Sigmoid colon (tissue), 7 donors: Measurements from ENCODE around the gene OTOA. TPM values are rescaled to one million over a fixed set of nuclear protein-coding genes. Genes with fewer than 3 reads are reported as not detected.
"Not testable (repeated sequence)": the region's sequence is repeated elsewhere in the genome, so short reads cannot be mapped to it uniquely, and the experiment has no call there.

Source experiments
- DNase-seq: peaks from one replicate; pipeline ENCODE4 v3.0.0-alpha.2; 2019
- H3K27ac ChIP-seq, 4 donors: fragments of 200-600 bp; sonication (generic); one replicate each; pipeline ENCODE4 v1.5.1; 2016 to 2019; ENCODE audit warnings: mild to moderate bottlenecking in 1 of 4
- H3K27me3 ChIP-seq, 3 donors: fragments of 200-600 bp; sonication (generic); one replicate each; pipeline ENCODE4 v1.5.1; 2019; ENCODE audit warnings: mild to moderate bottlenecking in 1 of 3
- H3K36me3 ChIP-seq, 4 donors: fragments of 200-600 bp; sonication (generic); one replicate each; pipeline ENCODE4 v1.5.1; 2016 to 2019
- H3K4me1 ChIP-seq, 4 donors: fragments of 200-600 bp; sonication (generic); one replicate each; pipeline ENCODE4 v1.5.1; 2017 to 2019
- H3K4me3 ChIP-seq, 4 donors: fragments of 200-600 bp; sonication (generic); one replicate each; pipeline ENCODE4 v1.5.1; 2017 to 2019; ENCODE audit warnings: mild to moderate bottlenecking in 2 of 4, moderate library complexity in 1 of 4
- H3K9me3 ChIP-seq, 4 donors: fragments of 200-600 bp in 3 of 4; sonication (generic) in 3 of 4; one replicate each; pipeline versions ENCODE4 v1.5.1 to v1.6.1; 2013 to 2019
- CTCF ChIP-seq, 4 experiments: fragments of 450-650 bp in 3 of 4; fragments of 200-600 bp in 1 of 4; IDR thresholded peaks; one replicate each; pipeline ENCODE4 v1.5.1; 2016 to 2019; ENCODE audit warnings: antibody characterized with exemption in 4 of 4, mild to moderate bottlenecking in 3 of 4, moderate library complexity in 2 of 4
- EP300 ChIP-seq, 4 donors: sonication (generic); formaldehyde crosslinking; IDR thresholded peaks; one replicate each; pipeline ENCODE4 v1.6.1; 2017; ENCODE audit warnings: antibody characterized with exemption in 4 of 4
- POLR2A ChIP-seq, 2 donors: fragments of 450-650 bp; IDR thresholded peaks; one replicate each; pipeline ENCODE4 v1.6.1; 2016; ENCODE audit warnings: antibody characterized with exemption in 2 of 2, mild to moderate bottlenecking in 2 of 2, moderate library complexity in 2 of 2
- POLR2AphosphoS5 ChIP-seq, 4 donors: sonication (generic); formaldehyde crosslinking; IDR thresholded peaks; one replicate each; pipeline ENCODE4 v1.6.1; 2017; ENCODE audit warnings: antibody characterized with exemption in 4 of 4
- WGBS, 2 donors: extraction: QIAGEN DNeasy Blood & Tissue Kit; methylation state at CpG; one replicate each; pipeline ENCODE4 v1.1.7; 2013; 5-methylcytosine and 5-hydroxymethylcytosine counted together
- intact Hi-C: fragments of 100-400 bp; cut with DNase I; formaldehyde crosslinking; loops from one replicate; pipeline ENCODE4 v1.15.1; 2023
- polyA plus RNA-seq, 3 donors: library from polyadenylated mRNA; stranded (reverse); fragments of 200-250 nt; gene quantifications; one replicate each; pipeline ENCODE4 v1.2.3, GENCODE V29; 2013
- total RNA-seq, 4 donors: library from RNA; depleted of rRNA; stranded (reverse); fragments of >200 nt; gene quantifications; one replicate each; pipeline ENCODE4 v1.1.0, GENCODE V29; 2016
- donor health status: healthy with polysubstance abuse.
- donor health status: Bipolar disorder and iron deficiency.
- donor health status: healthy.

The OTOA gene
- total and polyA plus RNA-seq, 7 donors, result 0.14 to 0.83 (median 0.46) TPM; not detected in 2

- no peak overlapping the region for H3K27ac ChIP-seq
- intact Hi-C loops, result no loop called here
- no peak overlapping the region for H3K4me3 ChIP-seq
- WGBS, 2 donors, result 19 to 31% methylated on average over 6 of the region's 6 CpGs
- no peaks in the 10 kb centered on the region for H3K36me3 ChIP-seq
- no peaks in the 10 kb centered on the region for H3K4me1 ChIP-seq
- H3K9me3 ChIP-seq, result no peaks in the 10 kb centered on the region
- no peak for TF ChIP-seq EP300 (IDR thresholded peaks at IDR 0.05)
- DNase-seq, result no peak
- H3K27me3 ChIP-seq, result peaks cover 0 to 5% (median 0%) of the 10 kb centered on the region in 3 donors
Observed at GRCh38 chr16:21684199-21684598, 20.4 kb downstream of the OTOA start.

DNA sequence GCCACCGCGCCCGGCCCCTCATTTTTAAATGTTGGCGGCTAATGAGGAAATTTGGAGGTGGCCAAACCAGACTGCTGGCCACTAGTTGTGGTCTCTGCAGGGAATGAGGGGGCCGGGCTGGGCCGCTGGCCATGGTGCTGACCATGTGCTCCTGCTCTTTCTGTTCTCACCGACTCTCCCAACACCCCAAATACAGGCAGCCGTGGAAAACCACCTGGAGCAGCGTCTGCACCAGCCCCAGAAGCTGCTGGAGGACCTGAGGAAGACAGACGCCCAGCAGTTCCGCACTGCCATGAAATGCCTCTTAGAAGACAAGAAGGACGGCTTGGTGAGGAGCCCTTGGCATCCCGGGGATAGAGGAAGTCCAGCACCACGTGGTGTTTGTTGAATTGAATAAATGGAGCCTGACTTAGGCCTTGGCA, 21.3 kb downstream of the OTOA start:
- intact Hi-C loops, result no loop called here

DNA sequence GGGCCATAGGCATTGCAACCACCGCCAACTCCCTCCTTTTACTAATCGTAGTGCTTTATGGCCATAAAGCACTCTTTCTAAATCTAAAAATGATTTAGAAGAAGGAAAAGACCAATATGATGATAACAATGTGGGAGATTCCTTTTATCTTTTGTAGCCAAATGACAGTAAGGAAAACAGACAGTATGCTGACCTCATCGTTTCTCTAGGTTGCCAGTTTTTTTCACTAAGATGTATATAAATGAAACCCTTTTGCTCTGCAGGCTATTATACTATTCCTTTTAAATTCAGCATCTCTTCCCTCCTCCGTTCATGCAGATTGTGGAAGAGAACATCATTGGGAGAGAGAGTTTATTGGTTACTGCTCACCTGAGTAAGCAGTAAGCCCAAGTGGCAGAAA, 25.3 kb downstream of the OTOA start:
- no peak for DNase-seq
- Histone ChIP-seq H3K4me1 (no peaks in the 10 kb centered on the region), H3K27me3 (no peaks in the 10 kb centered on the region), H3K9me3 (no peaks in the 10 kb centered on the region), H3K27ac (no peak overlapping the region), H3K4me3 (no peak overlapping the region), H3K36me3 (no peaks in the 10 kb centered on the region)
- no peak for TF ChIP-seq EP300 (IDR thresholded peaks at IDR 0.05)
- no peak for TF ChIP-seq CTCF (IDR thresholded peaks at IDR 0.05)
- no peak for TF ChIP-seq POLR2A (IDR thresholded peaks at IDR 0.05)
- TF ChIP-seq POLR2AphosphoS5 (IDR thresholded peaks at IDR 0.05), result no peak
- intact Hi-C loops, result no loop called here
- WGBS, 2 donors, result 75 to 83% methylated on average over 4 of the region's 4 CpGs

More for the DNA sequence above, 21.3 kb downstream of the OTOA start:
- 55 to 66% methylated on average over 14 of the region's 14 CpGs for WGBS, 2 donors
- H3K9me3 ChIP-seq, result no peaks in the 10 kb centered on the region
- no peak overlapping the region for H3K4me3 ChIP-seq
- no peak overlapping the region for H3K27ac ChIP-seq
- no peaks in the 10 kb centered on the region for H3K27me3 ChIP-seq
- DNase-seq, result no peak
- no peaks in the 10 kb centered on the region for H3K4me1 ChIP-seq
- H3K36me3 ChIP-seq, result no peaks in the 10 kb centered on the region
- TF ChIP-seq POLR2AphosphoS5 (IDR thresholded peaks at IDR 0.05), result no peak
- no peak for TF ChIP-seq EP300 (IDR thresholded peaks at IDR 0.05)
- TF ChIP-seq CTCF (IDR thresholded peaks at IDR 0.05), result no peak
- no peak for TF ChIP-seq POLR2A (IDR thresholded peaks at IDR 0.05)

- WGBS, 2 donors, result 72 to 90% methylated on average over 4 of the region's 4 CpGs
- H3K27ac ChIP-seq, result not testable (repeated sequence)
Observed at GRCh38 chr16:21690967-21691366, 27.2 kb downstream of the OTOA start.

DNA sequence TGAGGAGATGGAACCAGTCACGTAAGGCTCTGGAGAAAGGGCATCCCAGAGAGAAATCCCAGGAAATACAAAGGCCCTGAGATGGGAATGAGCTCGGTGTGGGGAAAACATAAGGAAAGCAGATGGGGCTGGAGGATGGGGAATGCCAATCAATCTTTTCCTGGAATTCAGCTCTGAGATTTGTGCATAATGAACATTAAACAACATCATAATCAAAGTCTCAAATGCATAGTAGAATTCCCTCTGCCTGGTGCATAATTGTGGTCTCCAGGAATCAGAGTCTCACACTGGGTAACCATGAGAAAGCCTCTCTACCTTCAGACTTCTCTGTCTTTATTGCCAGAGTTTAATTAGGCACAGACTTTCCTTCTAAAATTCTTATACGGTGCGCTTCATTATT, 30.8 kb downstream of the OTOA start:
- TF ChIP-seq POLR2A (IDR thresholded peaks at IDR 0.05), result no peak
- no peak for TF ChIP-seq CTCF (IDR thresholded peaks at IDR 0.05)
- no peak for TF ChIP-seq EP300 (IDR thresholded peaks at IDR 0.05)
- intact Hi-C loops, result no loop called here
- WGBS, 2 donors, result 92 to 94% methylated on average over 4 of the region's 4 CpGs

More at GRCh38 chr16:21690967-21691366, 27.2 kb downstream of the OTOA start:
- H3K36me3 ChIP-seq, H3K27me3 ChIP-seq, H3K9me3 ChIP-seq, DNase-seq, H3K4me3 ChIP-seq, intact Hi-C loops, H3K4me1 ChIP-seq: not testable (repeated sequence)

DNA sequence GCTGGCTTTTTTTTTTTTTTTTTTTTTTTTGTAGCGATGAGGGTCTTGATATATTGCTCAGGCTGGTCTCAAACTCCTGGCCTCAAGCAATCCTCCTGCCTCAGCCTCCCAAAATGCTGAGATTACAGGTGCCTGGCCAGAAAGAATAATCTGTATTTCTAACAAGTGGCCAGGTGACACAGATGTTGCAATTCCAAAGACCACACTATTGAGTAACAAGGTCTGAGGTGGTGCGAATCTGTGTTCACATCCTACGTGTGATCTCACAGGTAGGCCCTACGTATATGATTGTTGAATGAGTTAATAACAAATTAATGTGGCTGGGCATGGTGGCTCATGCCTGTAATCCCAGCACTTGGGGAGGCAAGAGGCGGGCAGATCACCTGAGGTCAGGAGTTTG, 33.3 kb downstream of the OTOA start:
- WGBS, 2 donors, result 94 to 95% methylated on average over 5 of the region's 5 CpGs
- Histone ChIP-seq H3K4me1 (no peaks in the 10 kb centered on the region), H3K9me3 (no peaks in the 10 kb centered on the region)

More for the DNA sequence above, 30.8 kb downstream of the OTOA start:
- no peak for DNase-seq
- Histone ChIP-seq H3K36me3 (no peaks in the 10 kb centered on the region), H3K27me3 (no peaks in the 10 kb centered on the region), H3K27ac (no peak overlapping the region), H3K9me3 (no peaks in the 10 kb centered on the region), H3K4me1 (no peaks in the 10 kb centered on the region), H3K4me3 (no peak overlapping the region)

More for the DNA sequence above, 33.3 kb downstream of the OTOA start:
- no peak for DNase-seq
- intact Hi-C loops, result no loop called here
- Histone ChIP-seq H3K4me3 (no peak overlapping the region), H3K36me3 (no peaks in the 10 kb centered on the region), H3K27ac (no peak overlapping the region), H3K27me3 (no peaks in the 10 kb centered on the region)
- no peak for TF ChIP-seq EP300 (IDR thresholded peaks at IDR 0.05)
- TF ChIP-seq POLR2A (IDR thresholded peaks at IDR 0.05), result no peak
- TF ChIP-seq CTCF (IDR thresholded peaks at IDR 0.05), result no peak
- no peak for TF ChIP-seq POLR2AphosphoS5 (IDR thresholded peaks at IDR 0.05)
